ENCODE results near the gene AK8. TPM values are rescaled to one million over a fixed set of nuclear protein-coding genes. Genes with fewer than 3 reads are reported as not detected.

Gene AK8
- polyA plus RNA-seq, 1 donor, result 2.6 TPM

DNA sequence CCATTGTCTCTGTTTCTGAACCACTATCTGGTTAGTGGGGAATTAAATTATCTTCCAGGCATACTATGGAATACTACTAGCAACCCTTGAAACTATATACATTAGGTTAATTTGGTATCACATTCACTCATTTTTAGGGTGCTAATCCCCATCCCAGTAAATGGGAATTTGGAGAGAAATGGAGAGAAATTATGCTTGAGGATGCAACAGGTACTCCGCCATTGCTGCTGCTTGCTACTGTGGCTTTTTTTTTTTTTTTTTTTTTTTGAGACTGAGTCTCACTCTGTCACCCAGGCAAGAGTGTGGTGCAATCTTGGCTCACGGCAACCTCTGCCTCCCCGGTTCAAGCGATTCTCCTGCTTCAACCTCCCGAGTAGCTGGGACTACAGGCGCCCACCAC is 66.1 kb downstream of the AK8 start:
- H3K4me3 ChIP-seq (ENCODE audit: low read length), result no peak overlapping the region

DNA sequence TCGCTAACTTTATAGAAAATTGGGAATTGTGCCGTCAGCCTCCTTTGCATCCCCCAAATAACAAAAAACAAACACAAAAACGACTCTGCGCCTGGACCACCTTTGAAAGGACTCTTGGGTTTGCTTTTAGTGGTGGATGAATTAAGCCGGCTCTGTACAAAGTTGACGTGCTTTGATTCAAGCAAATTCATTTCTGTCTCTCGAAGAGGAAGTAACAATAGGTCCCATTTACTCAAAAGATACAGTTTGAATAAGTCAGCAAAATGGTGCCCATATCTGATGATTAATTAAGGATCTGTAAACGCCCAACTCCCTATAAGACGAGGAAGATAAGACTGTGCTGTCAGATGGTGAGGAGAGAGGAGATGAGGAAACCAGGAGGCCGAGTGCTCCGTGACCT is 67.8 kb downstream of the AK8 start:
- no peaks in the 10 kb centered on the region for H3K9me3 ChIP-seq (ENCODE audit: control insufficient read depth, low read depth, low read length)
- no peak for DNase-seq
- H3K27ac ChIP-seq (ENCODE audit: low read length), result no peak overlapping the region
- no peak overlapping the region for H3K4me3 ChIP-seq (ENCODE audit: low read length)
- no peaks in the 10 kb centered on the region for H3K4me1 ChIP-seq (ENCODE audit: control insufficient read depth, insufficient read depth, low read length)
- H3K36me3 ChIP-seq (ENCODE audit: control insufficient read depth, insufficient read depth, low read length), result no peaks in the 10 kb centered on the region
- H3K27me3 ChIP-seq (ENCODE audit: control insufficient read depth, insufficient read depth, low read length), result peaks cover 5% of the 10 kb centered on the region
- WGBS (ENCODE audit: insufficient coverage, low lambda C conversion rate), result 100% methylated on average over 1 of the region's 11 CpGs

More for the DNA sequence above, 66.1 kb downstream of the AK8 start:
- no peak for DNase-seq
- H3K36me3 ChIP-seq (ENCODE audit: control insufficient read depth, insufficient read depth, low read length), result no peaks in the 10 kb centered on the region
- H3K9me3 ChIP-seq (ENCODE audit: control insufficient read depth, low read depth, low read length), result no peaks in the 10 kb centered on the region
- H3K27ac ChIP-seq (ENCODE audit: low read length), result no peak overlapping the region
- no peaks in the 10 kb centered on the region for H3K4me1 ChIP-seq (ENCODE audit: control insufficient read depth, insufficient read depth, low read length)
- WGBS (ENCODE audit: insufficient coverage, low lambda C conversion rate), result no CpG with 5 or more reads among the region's 6 CpGs
- H3K27me3 ChIP-seq (ENCODE audit: control insufficient read depth, insufficient read depth, low read length), result peaks cover 3% of the 10 kb centered on the region

GRCh38 chr9:132809677-132810271 is 68.3 kb downstream of the AK8 start:
- no peaks in the 10 kb centered on the region for H3K4me1 ChIP-seq (ENCODE audit: control insufficient read depth, insufficient read depth, low read length)
- no peak overlapping the region for H3K27ac ChIP-seq (ENCODE audit: low read length)
- WGBS (ENCODE audit: insufficient coverage, low lambda C conversion rate), result 76% methylated on average over 5 of the region's 11 CpGs
- no peak overlapping the region for H3K4me3 ChIP-seq (ENCODE audit: low read length)
- DNase-seq, result no peak
- H3K9me3 ChIP-seq (ENCODE audit: control insufficient read depth, low read depth, low read length), result no peaks in the 10 kb centered on the region
- no peaks in the 10 kb centered on the region for H3K36me3 ChIP-seq (ENCODE audit: control insufficient read depth, insufficient read depth, low read length)
- H3K27me3 ChIP-seq (ENCODE audit: control insufficient read depth, insufficient read depth, low read length), result peaks cover 8% of the 10 kb centered on the region

DNA sequence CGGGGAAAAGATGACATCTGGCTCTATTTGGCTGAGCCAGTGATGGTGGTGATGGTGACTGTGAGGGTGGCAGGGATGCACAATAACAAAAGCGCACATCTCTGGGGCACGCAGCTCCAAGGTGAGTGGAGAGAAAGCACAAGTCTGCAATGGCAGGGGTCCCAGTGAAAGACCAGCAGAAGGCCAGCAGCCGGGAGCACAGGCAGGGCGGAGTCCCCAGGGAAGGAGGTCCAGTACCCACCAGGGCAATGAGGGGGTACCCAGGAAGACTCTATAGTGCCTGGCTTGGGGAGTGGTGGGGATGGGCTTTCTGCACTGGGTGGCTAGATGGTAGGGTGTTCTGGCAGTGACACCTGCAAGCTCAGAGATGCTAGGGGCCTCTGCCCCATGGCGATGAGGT is 69.4 kb downstream of the AK8 start:
- Histone ChIP-seq H3K4me1 (ENCODE audit: control insufficient read depth, insufficient read depth, low read length) (no peaks in the 10 kb centered on the region), H3K4me3 (ENCODE audit: low read length) (no peak overlapping the region), H3K27ac (ENCODE audit: low read length) (no peak overlapping the region), H3K27me3 (ENCODE audit: control insufficient read depth, insufficient read depth, low read length) (peaks cover 10% of the 10 kb centered on the region), H3K36me3 (ENCODE audit: control insufficient read depth, insufficient read depth, low read length) (no peaks in the 10 kb centered on the region), H3K9me3 (ENCODE audit: control insufficient read depth, low read depth, low read length) (no peaks in the 10 kb centered on the region)
- WGBS (ENCODE audit: insufficient coverage, low lambda C conversion rate), result no CpG with 5 or more reads among the region's 6 CpGs
- no peak for DNase-seq

DNA sequence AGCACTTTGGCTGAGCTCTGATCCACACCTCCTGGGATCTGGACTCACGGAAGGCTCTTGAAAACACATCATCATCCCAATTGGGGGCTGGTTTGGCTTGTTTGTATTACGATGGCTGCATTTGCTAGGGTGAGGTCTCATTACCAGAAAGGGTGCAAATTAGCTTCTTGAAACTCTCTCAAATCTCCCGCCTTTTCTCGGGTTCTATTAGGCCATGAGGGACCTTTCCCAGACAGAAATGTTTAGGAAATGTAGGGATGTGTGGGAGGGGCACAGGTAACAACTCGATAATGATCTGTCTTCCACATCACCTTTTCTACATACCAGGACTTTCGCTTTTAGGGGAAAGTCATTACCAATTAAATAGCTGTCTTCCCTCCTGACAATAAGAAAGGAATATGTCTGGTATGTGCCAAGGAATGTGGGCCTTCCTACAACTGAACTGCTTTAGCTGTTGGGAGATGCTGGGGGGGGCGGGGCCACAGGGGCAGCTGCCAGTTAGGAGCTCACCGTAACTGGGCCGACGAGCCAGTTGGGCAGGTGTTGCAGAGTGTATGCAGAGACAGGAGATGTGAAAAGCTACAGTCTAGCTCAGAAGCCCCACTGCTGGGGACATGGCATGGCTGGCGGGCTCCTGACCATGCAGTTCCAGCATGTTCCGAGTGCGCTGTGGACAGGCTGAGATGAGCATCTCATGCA is 71.2 kb downstream of the AK8 start:
- Histone ChIP-seq H3K9me3 (ENCODE audit: control insufficient read depth, low read depth, low read length) (no peaks in the 10 kb centered on the region), H3K36me3 (ENCODE audit: control insufficient read depth, insufficient read depth, low read length) (no peaks in the 10 kb centered on the region), H3K27me3 (ENCODE audit: control insufficient read depth, insufficient read depth, low read length) (peaks cover 10% of the 10 kb centered on the region), H3K4me1 (ENCODE audit: control insufficient read depth, insufficient read depth, low read length) (no peaks in the 10 kb centered on the region), H3K27ac (ENCODE audit: low read length) (no peak overlapping the region), H3K4me3 (ENCODE audit: low read length) (no peak overlapping the region)
- no peak for DNase-seq
- WGBS (ENCODE audit: insufficient coverage, low lambda C conversion rate), result no CpG with 5 or more reads among the region's 13 CpGs

- Histone ChIP-seq H3K36me3 (ENCODE audit: control insufficient read depth, insufficient read depth, low read length) (no peaks in the 10 kb centered on the region), H3K9me3 (ENCODE audit: control insufficient read depth, low read depth, low read length) (no peaks in the 10 kb centered on the region), H3K4me3 (ENCODE audit: low read length) (no peak overlapping the region), H3K27ac (ENCODE audit: low read length) (no peak overlapping the region), H3K4me1 (ENCODE audit: control insufficient read depth, insufficient read depth, low read length) (no peaks in the 10 kb centered on the region), H3K27me3 (ENCODE audit: control insufficient read depth, insufficient read depth, low read length) (peaks cover 10% of the 10 kb centered on the region)
- DNase-seq, result no peak
- no CpG with 5 or more reads among the region's 9 CpGs for WGBS (ENCODE audit: insufficient coverage, low lambda C conversion rate)
These were observed 71.8 kb downstream of the AK8 start for GRCh38 chr9:132806306-132806705.

- H3K4me1 ChIP-seq (ENCODE audit: control insufficient read depth, insufficient read depth, low read length), result peaks cover 4% of the 10 kb centered on the region
- H3K27ac ChIP-seq (ENCODE audit: low read length), result no peak overlapping the region
- WGBS (ENCODE audit: insufficient coverage, low lambda C conversion rate), result no CpG with 5 or more reads among the region's 20 CpGs
- no peaks in the 10 kb centered on the region for H3K36me3 ChIP-seq (ENCODE audit: control insufficient read depth, insufficient read depth, low read length)
- H3K27me3 ChIP-seq (ENCODE audit: control insufficient read depth, insufficient read depth, low read length), result peaks cover 10% of the 10 kb centered on the region
- H3K4me3 ChIP-seq (ENCODE audit: low read length), result no peak overlapping the region
- no peak for DNase-seq
- H3K9me3 ChIP-seq (ENCODE audit: control insufficient read depth, low read depth, low read length), result no peaks in the 10 kb centered on the region
These were observed 73.3 kb downstream of the AK8 start for GRCh38 chr9:132804576-132805295.

- Histone ChIP-seq H3K27ac (ENCODE audit: low read length) (no peak overlapping the region), H3K4me1 (ENCODE audit: control insufficient read depth, insufficient read depth, low read length) (peaks cover 11% of the 10 kb centered on the region), H3K4me3 (ENCODE audit: low read length) (no peak overlapping the region), H3K27me3 (ENCODE audit: control insufficient read depth, insufficient read depth, low read length) (peaks cover 9% of the 10 kb centered on the region), H3K36me3 (ENCODE audit: control insufficient read depth, insufficient read depth, low read length) (no peaks in the 10 kb centered on the region), H3K9me3 (ENCODE audit: control insufficient read depth, low read depth, low read length) (no peaks in the 10 kb centered on the region)
- WGBS (ENCODE audit: insufficient coverage, low lambda C conversion rate), result no CpG with 5 or more reads among the region's 17 CpGs
- DNase-seq, result no peak
These were observed 75.8 kb downstream of the AK8 start for GRCh38 chr9:132802121-132802795.

DNA sequence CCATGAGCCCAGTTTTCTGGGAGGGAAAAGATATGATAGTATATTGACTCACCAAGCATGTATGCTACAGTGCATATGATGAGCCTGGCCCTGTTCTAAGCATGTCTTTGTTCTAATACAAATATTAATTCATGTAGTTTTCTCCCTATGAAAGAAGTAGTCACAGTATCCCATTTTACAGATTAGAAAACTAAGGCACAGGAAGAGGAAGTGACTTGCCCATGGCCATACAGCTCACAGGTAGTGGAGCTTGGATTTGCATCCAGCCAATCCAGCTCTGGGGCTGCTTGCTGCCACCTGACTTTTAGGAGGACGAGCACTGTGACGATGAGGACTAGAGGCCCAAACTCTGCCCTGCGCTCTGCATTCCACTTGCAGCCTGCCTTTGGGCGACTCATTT is 76.4 kb downstream of the AK8 start:
- Histone ChIP-seq H3K27ac (ENCODE audit: low read length) (no peak overlapping the region), H3K4me1 (ENCODE audit: control insufficient read depth, insufficient read depth, low read length) (peaks cover 11% of the 10 kb centered on the region), H3K4me3 (ENCODE audit: low read length) (no peak overlapping the region), H3K9me3 (ENCODE audit: control insufficient read depth, low read depth, low read length) (no peaks in the 10 kb centered on the region), H3K36me3 (ENCODE audit: control insufficient read depth, insufficient read depth, low read length) (no peaks in the 10 kb centered on the region), H3K27me3 (ENCODE audit: control insufficient read depth, insufficient read depth, low read length) (peaks cover 5% of the 10 kb centered on the region)
- no CpG with 5 or more reads among the region's 4 CpGs for WGBS (ENCODE audit: insufficient coverage, low lambda C conversion rate)
- DNase-seq, result no peak

DNA sequence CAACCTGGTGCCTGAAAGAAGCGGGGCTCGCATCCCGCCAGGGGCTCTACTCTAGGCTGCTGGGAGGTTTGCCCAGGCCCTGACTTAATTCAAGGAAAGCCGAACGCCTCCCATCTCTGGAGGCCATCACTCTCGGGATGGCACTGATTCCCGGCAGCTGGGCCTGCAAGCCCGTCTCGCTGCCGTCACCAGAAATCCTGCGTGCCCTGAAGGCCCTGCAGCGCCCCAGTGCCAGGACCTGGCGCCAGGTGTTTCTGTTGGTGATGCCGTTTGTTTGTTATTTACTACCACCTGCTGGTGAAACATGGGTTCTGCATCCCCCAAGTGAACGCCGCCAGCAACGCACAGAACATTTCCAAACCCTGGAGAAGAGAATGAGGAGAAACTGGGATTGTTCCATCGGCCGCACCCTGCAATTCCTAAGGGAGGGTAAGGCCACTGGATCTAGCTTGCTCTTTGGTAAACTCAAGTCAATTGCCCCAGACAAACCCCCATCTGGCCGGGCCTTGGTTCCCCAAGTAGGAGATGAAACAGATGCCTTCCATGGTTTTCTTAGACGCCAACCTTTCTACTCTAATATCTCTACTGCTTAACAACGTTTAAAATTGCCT is 77.9 kb downstream of the AK8 start:
- peaks cover 5% of the 10 kb centered on the region for H3K27me3 ChIP-seq (ENCODE audit: control insufficient read depth, insufficient read depth, low read length)
- no peaks in the 10 kb centered on the region for H3K36me3 ChIP-seq (ENCODE audit: control insufficient read depth, insufficient read depth, low read length)
- no CpG with 5 or more reads among the region's 22 CpGs for WGBS (ENCODE audit: insufficient coverage, low lambda C conversion rate)
- no peak overlapping the region for H3K27ac ChIP-seq (ENCODE audit: low read length)
- DNase-seq, result peak; percentile 66 to 75
- no peak overlapping the region for H3K4me3 ChIP-seq (ENCODE audit: low read length)
- peaks cover 12% of the 10 kb centered on the region for H3K4me1 ChIP-seq (ENCODE audit: control insufficient read depth, insufficient read depth, low read length)
- H3K9me3 ChIP-seq (ENCODE audit: control insufficient read depth, low read depth, low read length), result no peaks in the 10 kb centered on the region
